Transverse colon (tissue), 4 donors: ENCODE data around the gene FAU.
A peak's percentile ranks its signal among the peaks of the same experiment; 100 is the strongest.

ENCODE experiments used
- CTCF ChIP-seq, 5 experiments: fragments of 200-600 bp in 3 of 5; fragments of 450-650 bp in 2 of 5; sonication (generic) in 3 of 5; IDR thresholded peaks; 1 replicate in 2 of 5; 2 replicates in 3 of 5; pipeline ENCODE4 v1.5.1; 2016 to 2017; ENCODE audit warnings: antibody characterized with exemption in 5 of 5, inconsistent platforms in 3 of 5, mild to moderate bottlenecking in 2 of 5, moderate library complexity in 1 of 5
- POLR2A ChIP-seq: fragments of 450-650 bp; IDR thresholded peaks from one replicate; pipeline ENCODE4 v1.6.1; 2016; ENCODE audit warnings: antibody characterized with exemption, mild to moderate bottlenecking, moderate library complexity
- POLR2AphosphoS5 ChIP-seq, 3 donors: sonication (generic); formaldehyde crosslinking; IDR thresholded peaks; one replicate each; pipeline ENCODE4 v1.6.1; 2016; ENCODE audit warnings: antibody characterized with exemption in 3 of 3

GRCh38 chr11:65112546-65113360, 9.2 kb downstream of the FAU start:
- peak; percentile 81 to 96 (median 93) for TF ChIP-seq CTCF (IDR thresholded peaks at IDR 0.05)
- TF ChIP-seq POLR2A, result no peak
- TF ChIP-seq POLR2AphosphoS5 (IDR thresholded peaks at IDR 0.05), result peak in 2 of 3 donors; percentile 66 to 75
